Mesenchymal stem cell (in vitro differentiated cells and primary cell): ENCODE data around the gene ISOC2.
A peak's percentile ranks its signal among the peaks of the same experiment; 100 is the strongest.

Experiments
- DNase-seq: peaks from one replicate; pipeline ENCODE4 v3.0.0-alpha.2; 2013
- H2AFZ ChIP-seq: one replicate; pipeline ENCODE4 v1.6.1; 2013; ENCODE audit warnings: low read depth, mild to moderate bottlenecking, control low read depth, inconsistent platforms, low read length, moderate library complexity
- H2AK5ac ChIP-seq: 2 replicates; pipeline ENCODE4 v1.6.1; 2013; ENCODE audit warnings: low read length, moderate library complexity, mild to moderate bottlenecking, inconsistent platforms; ENCODE audit not compliant: severe bottlenecking
- H2BK120ac ChIP-seq: one replicate; pipeline ENCODE4 v1.6.1; 2013; ENCODE audit warnings: low read depth, mild to moderate bottlenecking, inconsistent platforms, low read length, moderate library complexity
- H2BK12ac ChIP-seq, 2 experiments: one replicate each; pipeline ENCODE4 v1.6.1; 2013; ENCODE audit warnings: inconsistent platforms in 2 of 2, low read length in 2 of 2, mild to moderate bottlenecking in 2 of 2, moderate library complexity in 2 of 2, control low read depth in 1 of 2
- H2BK15ac ChIP-seq: one replicate; pipeline ENCODE4 v1.6.1; 2013; ENCODE audit warnings: mild to moderate bottlenecking, low read depth, inconsistent platforms; ENCODE audit not compliant: poor library complexity, severe bottlenecking
- H2BK5ac ChIP-seq: 2 replicates; pipeline ENCODE4 v1.6.1; 2013; ENCODE audit warnings: low read depth, mild to moderate bottlenecking, low read length, control low read depth, inconsistent platforms; ENCODE audit not compliant: poor library complexity, severe bottlenecking
- H3K14ac ChIP-seq, 2 experiments: one replicate each; pipeline ENCODE4 v1.6.1; 2013; ENCODE audit warnings: inconsistent platforms in 2 of 2, low read length in 2 of 2, control low read depth in 1 of 2, mild to moderate bottlenecking in 1 of 2, moderate library complexity in 1 of 2
- H3K18ac ChIP-seq, 2 experiments: one replicate each; pipeline ENCODE4 v1.6.1; 2013; ENCODE audit warnings: inconsistent platforms in 2 of 2, low read length in 2 of 2, control low read depth in 1 of 2, low read depth in 1 of 2, mild to moderate bottlenecking in 1 of 2
- H3K23ac ChIP-seq, 2 experiments: one replicate each; pipeline ENCODE4 v1.6.1; 2013; ENCODE audit warnings: inconsistent platforms in 2 of 2, low read length in 2 of 2, mild to moderate bottlenecking in 2 of 2, moderate library complexity in 2 of 2, control low read depth in 1 of 2
- H3K27ac ChIP-seq: 2 replicates; pipeline ENCODE4 v1.5.1; 2013; ENCODE audit warnings: mild to moderate bottlenecking, moderate library complexity, low read length, control low read depth, inconsistent platforms; ENCODE audit not compliant: poor library complexity, severe bottlenecking
- H3K27me3 ChIP-seq, 2 experiments: 2 replicates each; pipeline versions ENCODE4 v1.6.1 to v1.7.0; 2013; ENCODE audit warnings: low read length in 2 of 2, mild to moderate bottlenecking in 2 of 2, moderate library complexity in 2 of 2, control low read depth in 1 of 2, inconsistent platforms in 1 of 2; ENCODE audit not compliant: control insufficient read depth in 1 of 2, insufficient read depth in 1 of 2
- H3K36me3 ChIP-seq, 2 experiments: 2 replicates each; pipeline versions ENCODE4 v1.6.1 to v1.7.0; 2013; ENCODE audit warnings: low read length in 2 of 2, control low read depth in 1 of 2, inconsistent platforms in 1 of 2, low read depth in 1 of 2, mild to moderate bottlenecking in 1 of 2; ENCODE audit not compliant: insufficient read depth in 2 of 2, control insufficient read depth in 1 of 2
- H3K4ac ChIP-seq, 2 experiments: one replicate each; pipeline ENCODE4 v1.6.1; 2013; ENCODE audit warnings: inconsistent platforms in 2 of 2, low read length in 2 of 2, mild to moderate bottlenecking in 2 of 2, moderate library complexity in 2 of 2, control low read depth in 1 of 2, low read depth in 1 of 2
- H3K4me1 ChIP-seq: 2 replicates; pipeline ENCODE4 v1.6.1; 2013; ENCODE audit warnings: low read depth, low read length, control low read depth; ENCODE audit not compliant: control insufficient read depth, insufficient read depth
- H3K4me2 ChIP-seq: 2 replicates; pipeline ENCODE4 v1.6.1; 2013; ENCODE audit warnings: low read length, mild to moderate bottlenecking, inconsistent platforms; ENCODE audit not compliant: poor library complexity, severe bottlenecking
- H3K4me3 ChIP-seq, 2 experiments: 2 replicates each; pipeline versions ENCODE4 v1.5.1 to v1.7.0; 2013; ENCODE audit warnings: low read length in 2 of 2, mild to moderate bottlenecking in 2 of 2, control low read depth in 1 of 2, low read depth in 1 of 2; ENCODE audit not compliant: insufficient read depth in 1 of 2
- H3K79me1 ChIP-seq: replicated peaks from 2 replicates; pipeline ENCODE4 v1.6.1; 2013; ENCODE audit warnings: mild to moderate bottlenecking, control low read depth, low read length, inconsistent platforms; ENCODE audit not compliant: poor library complexity, severe bottlenecking
- H3K9ac ChIP-seq: 2 replicates; pipeline ENCODE4 v1.7.0; 2013; ENCODE audit warnings: mild to moderate bottlenecking, low read length, moderate library complexity
- H3K9me3 ChIP-seq: 2 replicates; pipeline ENCODE4 v1.7.0; 2013; ENCODE audit warnings: mild to moderate bottlenecking, low read length; ENCODE audit not compliant: control insufficient read depth
- H4K8ac ChIP-seq: one replicate; pipeline ENCODE4 v1.6.1; 2013; ENCODE audit warnings: inconsistent platforms, mild to moderate bottlenecking, low read length, moderate library complexity
- H4K91ac ChIP-seq: one replicate; pipeline ENCODE4 v1.6.1; 2013; ENCODE audit warnings: mild to moderate bottlenecking, low read length, inconsistent platforms
- WGBS: methylation state at CpG from one replicate; pipeline ENCODE4 v1.1.7; 2013; ENCODE audit warnings: mixed read lengths; 5-methylcytosine and 5-hydroxymethylcytosine counted together

ISOC2 gene

GRCh38 chr19:55491546-55492360, 30.3 kb upstream of the ISOC2 start:
- Histone ChIP-seq H2BK12ac (no peak overlapping the region), H3K27ac (no peak overlapping the region), H3K14ac (no peak overlapping the region), H3K23ac (peak overlapping the region in 1 of 2 experiments; percentile 27), H4K8ac (no peak overlapping the region), H2BK120ac (no peak overlapping the region), H3K18ac (no peak overlapping the region), H3K9me3 (no peaks in the 10 kb centered on the region), H2BK5ac (no peak overlapping the region), H3K27me3 (no peaks in the 10 kb centered on the region), H3K4ac (no peak overlapping the region), H2AK5ac (no peak overlapping the region), H3K9ac (peak overlapping the region; percentile 63), H2AFZ (no peak overlapping the region), H3K36me3 (peaks cover 12 to 52% of the 10 kb centered on the region in 2 experiments), H3K4me3 (peak overlapping the region in 1 of 2 experiments; percentile 18), H4K91ac (no peak overlapping the region), H3K4me1 (peaks cover 56% of the 10 kb centered on the region), H3K79me1 (peaks cover 7% of the 10 kb centered on the region), H3K4me2 (no peak overlapping the region), H2BK15ac (no peak overlapping the region)
- WGBS = 85% methylated on average over 19 of the region's 24 CpGs
- DNase-seq = no peak

- no peak overlapping the region for H2BK120ac ChIP-seq
- H3K36me3 ChIP-seq = peaks cover 5 to 57% of the 10 kb centered on the region in 2 experiments
- H2BK15ac ChIP-seq = peak overlapping the region; percentile 41
- H2BK5ac ChIP-seq = no peak overlapping the region
- no peak for DNase-seq
- no peak overlapping the region for H2AK5ac ChIP-seq
- peak overlapping the region; percentile 63 for H3K9ac ChIP-seq
- H3K4ac ChIP-seq = no peak overlapping the region
- peak overlapping the region; percentile 32 for H4K91ac ChIP-seq
- no peak overlapping the region for H3K14ac ChIP-seq
- no peak overlapping the region for H3K4me2 ChIP-seq
- H3K23ac ChIP-seq = no peak overlapping the region
- H3K9me3 ChIP-seq = no peaks in the 10 kb centered on the region
- H3K4me3 ChIP-seq = peak overlapping the region in 1 of 2 experiments; percentile 18
- WGBS = 89% methylated on average over 36 of the region's 52 CpGs
- no peaks in the 10 kb centered on the region for H3K27me3 ChIP-seq
- H4K8ac ChIP-seq = no peak overlapping the region
- H3K79me1 ChIP-seq = peaks cover 7% of the 10 kb centered on the region
- peaks cover 66% of the 10 kb centered on the region for H3K4me1 ChIP-seq
- H3K27ac ChIP-seq = no peak overlapping the region
- no peak overlapping the region for H3K18ac ChIP-seq
- no peak overlapping the region for H2BK12ac ChIP-seq
- no peak overlapping the region for H2AFZ ChIP-seq
These were observed 29.3 kb upstream of the ISOC2 start for GRCh38 chr19:55490478-55491432.

DNA sequence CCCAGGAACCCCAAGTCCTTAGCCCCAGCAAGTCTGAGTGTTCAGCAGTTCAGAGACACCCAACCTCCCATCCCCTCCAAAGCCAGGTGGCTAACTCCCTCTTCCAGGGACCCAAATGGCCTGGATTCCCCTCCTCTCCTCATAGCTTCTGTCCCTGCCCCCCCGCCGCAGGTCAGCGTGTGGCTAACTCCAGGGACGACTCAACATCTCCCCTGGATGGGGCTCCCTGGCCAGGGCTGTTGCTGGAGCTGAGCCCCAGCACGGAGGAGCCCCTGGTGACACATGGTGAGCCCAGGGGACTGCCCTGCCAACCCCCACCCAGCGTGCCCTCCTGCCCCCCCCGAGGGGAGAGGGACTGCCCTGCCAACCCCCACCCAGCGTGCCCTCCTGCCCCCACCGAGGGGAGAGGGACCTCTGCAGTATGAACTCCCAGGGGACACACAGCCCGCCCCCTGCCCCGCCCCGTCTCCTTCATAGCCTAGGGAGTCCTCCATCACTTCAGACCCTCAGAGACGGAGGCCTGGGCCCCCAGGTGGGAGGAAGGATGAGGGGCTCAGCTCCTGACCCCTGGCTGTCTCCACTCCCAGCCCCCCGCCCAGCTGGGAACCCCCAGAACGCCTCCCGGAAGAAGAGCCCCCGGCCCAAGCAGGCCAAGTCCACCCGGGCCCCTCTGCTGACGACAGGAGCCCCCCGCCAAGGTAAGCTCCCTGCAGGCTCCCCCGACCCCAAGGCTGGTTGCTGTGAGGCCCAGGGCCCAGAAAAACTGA, 28.5 kb upstream of the ISOC2 start:
- H3K18ac ChIP-seq = no peak overlapping the region
- H3K36me3 ChIP-seq = peaks cover 0 to 53% of the 10 kb centered on the region in 2 experiments
- H3K14ac ChIP-seq = no peak overlapping the region
- H2BK120ac ChIP-seq = peak overlapping the region; percentile 54
- peak overlapping the region; percentile 51 for H3K9ac ChIP-seq
- H3K9me3 ChIP-seq = no peaks in the 10 kb centered on the region
- H3K4me3 ChIP-seq = peak overlapping the region in 1 of 2 experiments; percentile 65
- peaks cover 69% of the 10 kb centered on the region for H3K4me1 ChIP-seq
- no peak overlapping the region for H3K27ac ChIP-seq
- peak overlapping the region; percentile 76 for H4K8ac ChIP-seq
- no peak overlapping the region for H3K4ac ChIP-seq
- H3K23ac ChIP-seq = no peak overlapping the region
- H2AK5ac ChIP-seq = peak overlapping the region; percentile 82
- peak overlapping the region; percentile 57 for H4K91ac ChIP-seq
- H2BK12ac ChIP-seq = peak overlapping the region in 1 of 2 experiments; percentile 80
- no peak for DNase-seq
- no peak overlapping the region for H2BK15ac ChIP-seq
- H3K79me1 ChIP-seq = peaks cover 7% of the 10 kb centered on the region
- no peak overlapping the region for H2AFZ ChIP-seq
- H3K27me3 ChIP-seq = no peaks in the 10 kb centered on the region
- 82% methylated on average over 14 of the region's 21 CpGs for WGBS
- peak overlapping the region; percentile 46 for H3K4me2 ChIP-seq
- no peak overlapping the region for H2BK5ac ChIP-seq
